IMR-90 (cell line): ENCODE results near the gene NOX3. TPM values are rescaled to one million over a fixed set of nuclear protein-coding genes. Genes with fewer than 3 reads are reported as not detected.

Experiments used
- ATAC-seq: fragments of 200-7000 bp; cut with Tn5 transposase; 2 replicates; pipeline ENCODE4 v1.9.1; 2020; ENCODE audit warnings: low read depth, mild to moderate bottlenecking, moderate library complexity
- BruUV-seq: library from RNA; stranded (reverse); fragments of 400-500 nt; replicated peaks from 2 replicates; lab custom pipeline; 2021; lab: Mats Ljungman, UMichigan
- CTCF ChIA-PET: fragments of 300-600 bp; formaldehyde crosslinking; extraction: SDS; loops from one replicate; lab custom pipeline; 2021; ENCODE audit warnings: antibody characterized with exemption; lab: Yijun Ruan, JAX
- POLR2A ChIA-PET: fragments of 300-600 bp; sonication (Branson Sonifier 250); formaldehyde crosslinking; loops from one replicate; lab custom pipeline; 2022; ENCODE audit warnings: antibody characterized with exemption; ENCODE audit not compliant: unreplicated experiment; lab: Charles Lee
- DNase-seq: peaks from one replicate; pipeline ENCODE4 v3.0.0; 2013
- H2AFZ ChIP-seq: replicated peaks from 2 replicates; pipeline ENCODE3; 2013; ENCODE audit warnings: low read length, mild to moderate bottlenecking; ENCODE audit not compliant: poor library complexity
- H2AK5ac ChIP-seq: 2 replicates; pipeline ENCODE4 v1.6.1; 2013; ENCODE audit warnings: low read depth, low read length, inconsistent platforms
- H2AK9ac ChIP-seq: replicated peaks from 2 replicates; pipeline ENCODE3; 2013; ENCODE audit warnings: mild to moderate bottlenecking, low read depth, low read length, moderate library complexity; ENCODE audit not compliant: poor library complexity
- H2BK120ac ChIP-seq: 2 replicates; pipeline ENCODE4 v1.6.1; 2013; ENCODE audit warnings: low read depth, low read length, inconsistent platforms
- H2BK15ac ChIP-seq: 3 replicates; pipeline ENCODE4 v1.6.1; 2013; ENCODE audit warnings: low read depth, low read length, inconsistent platforms
- H2BK20ac ChIP-seq: 2 replicates; pipeline ENCODE4 v1.6.1; 2013; ENCODE audit warnings: low read depth, mild to moderate bottlenecking, inconsistent platforms, low read length, moderate library complexity
- H2BK5ac ChIP-seq: 2 replicates; pipeline ENCODE4 v1.6.1; 2013; ENCODE audit warnings: mild to moderate bottlenecking, low read depth, low read length, inconsistent platforms; ENCODE audit not compliant: poor library complexity, severe bottlenecking
- H3K14ac ChIP-seq: replicated peaks from 2 replicates; pipeline ENCODE4 v1.6.1; 2013; ENCODE audit warnings: low read depth, low read length, inconsistent platforms
- H3K18ac ChIP-seq: 2 replicates; pipeline ENCODE4 v1.6.1; 2013; ENCODE audit warnings: low read depth, low read length, control low read depth
- H3K23ac ChIP-seq: 2 replicates; pipeline ENCODE4 v1.6.1; 2013; ENCODE audit warnings: low read depth, low read length, inconsistent platforms
- H3K27ac ChIP-seq: 2 replicates; pipeline ENCODE4 v1.5.1; 2013; ENCODE audit warnings: mild to moderate bottlenecking, control low read depth, low read length; ENCODE audit not compliant: insufficient read depth
- H3K27me3 ChIP-seq: 2 replicates; pipeline ENCODE4 v1.6.1; 2013; ENCODE audit warnings: low read length; ENCODE audit not compliant: control insufficient read depth, insufficient read depth
- H3K36me3 ChIP-seq: 2 replicates; pipeline ENCODE4 v1.6.1; 2013; ENCODE audit warnings: low read length, mixed read lengths; ENCODE audit not compliant: control insufficient read depth, insufficient read depth
- H3K4ac ChIP-seq: 2 replicates; pipeline ENCODE4 v1.6.1; 2013; ENCODE audit warnings: low read depth, low read length, inconsistent platforms
- H3K4me1 ChIP-seq: 2 replicates; pipeline ENCODE4 v1.6.1; 2013; ENCODE audit warnings: low read length, mixed read lengths; ENCODE audit not compliant: control insufficient read depth, insufficient read depth
- H3K4me2 ChIP-seq: 2 replicates; pipeline ENCODE4 v1.6.1; 2013; ENCODE audit warnings: low read depth, mild to moderate bottlenecking, control low read depth, low read length, moderate library complexity
- H3K4me3 ChIP-seq: 2 replicates; pipeline ENCODE4 v1.5.1; 2013; ENCODE audit warnings: low read depth, mild to moderate bottlenecking, control low read depth, low read length, moderate library complexity; ENCODE audit not compliant: insufficient read depth
- H3K56ac ChIP-seq: 2 replicates; pipeline ENCODE4 v1.6.1; 2013; ENCODE audit warnings: low read length, inconsistent platforms; ENCODE audit not compliant: insufficient read depth; ENCODE audit errors: extremely low read depth
- H3K79me1 ChIP-seq, 2 experiments: 2 replicates each; pipeline ENCODE4 v1.6.1; 2013; ENCODE audit warnings: low read length in 2 of 2, inconsistent platforms in 1 of 2, low read depth in 1 of 2
- H3K9ac ChIP-seq: 2 replicates; pipeline ENCODE4 v1.6.1; 2013; ENCODE audit warnings: low read depth, low read length, control low read depth
- H3K9me1 ChIP-seq: 2 replicates; pipeline ENCODE4 v1.6.1; 2013; ENCODE audit warnings: low read length, inconsistent platforms; ENCODE audit not compliant: insufficient read depth
- H3K9me3 ChIP-seq: 2 replicates; pipeline ENCODE4 v1.6.1; 2013; ENCODE audit warnings: low read length; ENCODE audit not compliant: control insufficient read depth, insufficient read depth
- H4K20me1 ChIP-seq: 2 replicates; pipeline ENCODE4 v1.6.1; 2013; ENCODE audit warnings: low read length, inconsistent platforms; ENCODE audit not compliant: insufficient read depth
- H4K5ac ChIP-seq: 2 replicates; pipeline ENCODE4 v1.6.1; 2013; ENCODE audit warnings: mild to moderate bottlenecking, low read depth, low read length, control low read depth
- H4K8ac ChIP-seq, 2 experiments: 2 replicates each; pipeline ENCODE4 v1.6.1; 2013; ENCODE audit warnings: low read depth in 2 of 2, low read length in 2 of 2, control low read depth in 1 of 2, inconsistent platforms in 1 of 2
- H4K91ac ChIP-seq: 2 replicates; pipeline ENCODE4 v1.6.1; 2013; ENCODE audit warnings: low read depth, low read length, inconsistent platforms; ENCODE audit not compliant: insufficient read depth
- BHLHE40 ChIP-seq: fragments of 150-350 bp; IDR thresholded peaks from 2 replicates; pipeline ENCODE4 v1.6.1; 2016; ENCODE audit warnings: mild to moderate bottlenecking, low read depth, low read length
- CHD1 ChIP-seq: IDR thresholded peaks from 2 replicates; pipeline ENCODE4 v1.6.1; 2012; ENCODE audit warnings: low read depth, low read length, improper control_type of control experiment
- CTCF ChIP-seq: conservative IDR thresholded peaks from 2 replicates; pipeline ENCODE4 v1.5.1; 2012; ENCODE audit warnings: mild to moderate bottlenecking, low read depth, low read length, improper control_type of control experiment
- ELK1 ChIP-seq: fragments of 150-350 bp; IDR thresholded peaks from 2 replicates; pipeline ENCODE4 v1.6.1; 2016; ENCODE audit warnings: low read depth, mild to moderate bottlenecking, low read length, moderate library complexity, borderline replicate concordance
- MXI1 ChIP-seq: IDR thresholded peaks from 2 replicates; pipeline ENCODE4 v1.6.1; 2012; ENCODE audit warnings: low read depth, mild to moderate bottlenecking, low read length, moderate library complexity, borderline replicate concordance
- NFE2L2 ChIP-seq: fragments of 150-350 bp; IDR thresholded peaks from 2 replicates; pipeline ENCODE4 v1.6.1; 2016; ENCODE audit warnings: low read depth, mild to moderate bottlenecking, low read length
- RAD21 ChIP-seq: IDR thresholded peaks from 2 replicates; pipeline ENCODE4 v1.6.1; 2012; ENCODE audit warnings: low read length, improper control_type of control experiment
- RCOR1 ChIP-seq: IDR thresholded peaks from 2 replicates; pipeline ENCODE4 v1.6.1; 2012; ENCODE audit warnings: mild to moderate bottlenecking, low read length, improper control_type of control experiment; ENCODE audit not compliant: insufficient replicate concordance
- WGBS, 2 experiments: methylation state at CpG; one replicate each; pipeline versions ENCODE4 v1.1.5 to v1.1.7; 2013; ENCODE audit warnings: missing lambda C conversion rate in 2 of 2; ENCODE audit not compliant: insufficient read length in 1 of 2; ENCODE audit errors: extremely low coverage in 2 of 2; 5-methylcytosine and 5-hydroxymethylcytosine counted together
- dilution Hi-C: fragments of 300-500 bp; cut with HindIII; formaldehyde crosslinking; loops from one replicate; pipeline ENCODE4 v1.14.3; 2018; ENCODE audit warnings: low sequenced_read_pairs; ENCODE audit not compliant: unreplicated experiment
- in situ Hi-C: fragments of 300-500 bp; cut with MboI; formaldehyde crosslinking; loops from 3 replicates; pipeline ENCODE4 v1.14.3; 2019; ENCODE audit warnings: low sequenced_read_pairs, inconsistent platforms, mixed read lengths
- intact Hi-C: fragments of 100-400 bp; cut with micrococcal nuclease; formaldehyde crosslinking; loops from 2 replicates; pipeline ENCODE4 v1.10.0; 2022
- polyA plus RNA-seq, 3 experiments: library from polyadenylated mRNA; depleted of rRNA; stranded (reverse); fragments of >200 nt; gene quantifications; 2 replicates each; pipeline ENCODE4 v1.2.3, GENCODE V29; 2012; ENCODE audit warnings: low replicate concordance in 1 of 3
- total RNA-seq: library from RNA; depleted of rRNA; stranded (reverse); fragments of >200 nt; gene quantifications from 2 replicates; pipeline ENCODE4 v1.2.3, GENCODE V29; 2012
- TF ChIP-seq, protein P1 (sequence below): fragments of 150-350 bp; IDR thresholded peaks from 2 replicates; pipeline ENCODE4 v1.6.1; 2017; ENCODE audit warnings: mild to moderate bottlenecking, antibody characterized with exemption, low read length, low read depth

Gene NOX3
- total and polyA plus RNA-seq, 2 of the 4 experiments (the other 2 are of a cell fraction) = not detected

DNA sequence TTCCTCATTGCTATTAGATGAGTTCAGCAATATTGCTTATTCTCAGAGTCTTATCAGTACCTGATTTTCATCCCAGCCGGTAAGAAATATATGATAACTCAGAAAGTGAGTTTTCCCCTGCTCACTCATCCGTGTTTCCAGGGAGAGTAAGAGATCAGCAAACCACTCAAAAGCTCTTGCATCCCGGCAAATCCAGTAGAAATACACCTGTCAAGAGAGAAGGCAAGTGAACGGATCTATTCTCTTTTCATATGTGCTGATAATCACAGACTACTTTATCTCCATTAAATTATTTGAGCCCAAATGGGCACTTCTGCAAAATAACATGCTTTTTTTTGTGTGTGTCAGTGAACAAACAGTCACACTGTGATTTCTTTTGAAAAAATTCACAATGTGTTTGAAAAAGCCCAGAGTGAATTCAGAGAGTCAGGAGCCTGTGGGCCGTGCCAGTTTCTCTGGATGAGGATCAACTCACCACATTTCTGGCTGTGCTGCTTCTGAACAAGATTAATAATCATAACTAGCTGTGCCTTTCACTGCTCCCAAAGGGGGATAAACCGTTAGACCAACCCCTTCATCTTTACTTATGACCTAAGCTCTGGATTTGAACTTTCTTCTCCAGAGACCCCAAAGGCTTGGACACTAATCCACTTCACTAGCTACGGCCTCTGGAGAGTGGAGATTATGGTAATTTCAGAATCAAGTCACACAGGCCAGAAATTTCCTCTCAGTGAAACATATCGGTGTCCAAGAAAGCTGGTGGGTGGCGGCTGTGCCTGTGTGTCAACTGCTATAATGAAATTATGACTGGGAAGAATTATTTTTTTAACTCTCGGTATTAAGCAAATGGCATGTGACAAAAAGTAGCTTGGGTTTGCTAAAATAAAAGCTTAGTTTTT lies 44.2 kb downstream of the NOX3 start:
- no peaks in the 10 kb centered on the region for H3K9me3 ChIP-seq
- H2BK20ac ChIP-seq = no peak overlapping the region
- no peak overlapping the region for H2BK120ac ChIP-seq
- no peak overlapping the region for H3K56ac ChIP-seq
- DNase-seq (no peak), ATAC-seq (no peak)
- dilution Hi-C loops (no loop called here), in situ Hi-C loops (no loop called here), intact Hi-C loops (no loop called here)
- BruUV-seq = no TSS peak
- no peaks in the 10 kb centered on the region for H3K36me3 ChIP-seq
- no peak overlapping the region for H3K9ac ChIP-seq
- H3K23ac ChIP-seq = no peak overlapping the region
- no peak overlapping the region for H2AFZ ChIP-seq
- no CpG with 5 or more reads among the region's 10 CpGs for WGBS, 2 experiments
- H3K27ac ChIP-seq = no peak overlapping the region
- H3K9me1 ChIP-seq = no peaks in the 10 kb centered on the region; the same call in 1 of the 2 replicates
- POLR2A ChIA-PET = no interaction called here
- H3K4me2 ChIP-seq = no peak overlapping the region
- TF ChIP-seq BHLHE40 = no peak
- no peak for TF ChIP-seq CHD1
- TF ChIP-seq, protein P1, sequence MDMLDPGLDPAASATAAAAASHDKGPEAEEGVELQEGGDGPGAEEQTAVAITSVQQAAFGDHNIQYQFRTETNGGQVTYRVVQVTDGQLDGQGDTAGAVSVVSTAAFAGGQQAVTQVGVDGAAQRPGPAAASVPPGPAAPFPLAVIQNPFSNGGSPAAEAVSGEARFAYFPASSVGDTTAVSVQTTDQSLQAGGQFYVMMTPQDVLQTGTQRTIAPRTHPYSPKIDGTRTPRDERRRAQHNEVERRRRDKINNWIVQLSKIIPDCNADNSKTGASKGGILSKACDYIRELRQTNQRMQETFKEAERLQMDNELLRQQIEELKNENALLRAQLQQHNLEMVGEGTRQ = no peak
- no peak for TF ChIP-seq ELK1
- TF ChIP-seq NFE2L2 = no peak
- TF ChIP-seq RCOR1 = no peak
- no peak for TF ChIP-seq MXI1
- TF ChIP-seq CTCF = no peak
- TF ChIP-seq RAD21 = no peak
- no peak overlapping the region for H4K5ac ChIP-seq
- no peak overlapping the region for H3K4me3 ChIP-seq
- CTCF ChIA-PET = interaction anchor here (1.6 kb wide), 1 partner anchor 62 kb away, joined by 3 read pairs; no protein-coding TSS in a partner anchor
- no peaks in the 10 kb centered on the region for H4K20me1 ChIP-seq
- H2BK15ac ChIP-seq = no peak overlapping the region
- no peak overlapping the region for H2AK5ac ChIP-seq
- H3K18ac ChIP-seq = no peak overlapping the region
- no peak overlapping the region for H2BK5ac ChIP-seq
- H3K27me3 ChIP-seq = no peaks in the 10 kb centered on the region
- H3K79me1 ChIP-seq = no peaks in the 10 kb centered on the region
- no peak overlapping the region for H3K4ac ChIP-seq
- H3K4me1 ChIP-seq = no peaks in the 10 kb centered on the region
- no peak overlapping the region for H2AK9ac ChIP-seq
- H3K14ac ChIP-seq = no peak overlapping the region
- no peak overlapping the region for H4K8ac ChIP-seq
- H4K91ac ChIP-seq = no peak overlapping the region
